RWPE2 (cell line): ENCODE results near the gene SHROOM3.

Experiments used
- ATAC-seq: fragments of 200-7000 bp; cut with Tn5 transposase; 3 replicates; pipeline ENCODE4 v1.9.1; 2021; ENCODE audit warnings: low read depth
- DNase-seq: peaks from one replicate; pipeline ENCODE4 v3.0.0-alpha.2; 2020; ENCODE audit warnings: low spot score
- H3K27ac ChIP-seq: fragments of 450-650 bp; 2 replicates; pipeline ENCODE4 v1.5.1; 2017; ENCODE audit warnings: mild to moderate bottlenecking; ENCODE audit not compliant: poor library complexity, severe bottlenecking
- H3K27me3 ChIP-seq: fragments of 250-450 bp; sonication (Bioruptor Pico); 2 replicates; pipeline ENCODE4 v1.5.1; 2021; ENCODE audit warnings: mild to moderate bottlenecking, moderate library complexity; ENCODE audit not compliant: insufficient read depth, poor library complexity, severe bottlenecking
- H3K36me3 ChIP-seq: fragments of 250-450 bp; sonication (Bioruptor Pico); 2 replicates; pipeline ENCODE4 v1.5.1; 2020; ENCODE audit warnings: low read depth, mild to moderate bottlenecking, moderate library complexity
- H3K4me1 ChIP-seq: fragments of 250-450 bp; sonication (Bioruptor Pico); 2 replicates; pipeline ENCODE4 v1.5.1; 2021; ENCODE audit warnings: mild to moderate bottlenecking, moderate library complexity; ENCODE audit not compliant: insufficient read depth, poor library complexity, severe bottlenecking
- H3K4me3 ChIP-seq: fragments of 250-450 bp; sonication (Bioruptor Pico); 2 replicates; pipeline ENCODE4 v1.5.1; 2021; ENCODE audit warnings: mild to moderate bottlenecking, moderate library complexity; ENCODE audit not compliant: severe bottlenecking
- H3K9me3 ChIP-seq: fragments of 250-450 bp; sonication (Bioruptor Pico); 2 replicates; pipeline ENCODE4 v1.5.1; 2021; ENCODE audit warnings: mild to moderate bottlenecking, moderate library complexity; ENCODE audit not compliant: severe bottlenecking
- TF ChIP-seq, protein P1 (sequence below): fragments of 450-650 bp; IDR thresholded peaks from one replicate; pipeline ENCODE4 v1.5.1; 2017; ENCODE audit warnings: mild to moderate bottlenecking, moderate library complexity; ENCODE audit not compliant: poor library complexity, severe bottlenecking

The SHROOM3 gene

GRCh38 chr4:76762137-76763130 is 327.4 kb downstream of the SHROOM3 start:
- no peak for DNase-seq
- TF ChIP-seq, protein P1, sequence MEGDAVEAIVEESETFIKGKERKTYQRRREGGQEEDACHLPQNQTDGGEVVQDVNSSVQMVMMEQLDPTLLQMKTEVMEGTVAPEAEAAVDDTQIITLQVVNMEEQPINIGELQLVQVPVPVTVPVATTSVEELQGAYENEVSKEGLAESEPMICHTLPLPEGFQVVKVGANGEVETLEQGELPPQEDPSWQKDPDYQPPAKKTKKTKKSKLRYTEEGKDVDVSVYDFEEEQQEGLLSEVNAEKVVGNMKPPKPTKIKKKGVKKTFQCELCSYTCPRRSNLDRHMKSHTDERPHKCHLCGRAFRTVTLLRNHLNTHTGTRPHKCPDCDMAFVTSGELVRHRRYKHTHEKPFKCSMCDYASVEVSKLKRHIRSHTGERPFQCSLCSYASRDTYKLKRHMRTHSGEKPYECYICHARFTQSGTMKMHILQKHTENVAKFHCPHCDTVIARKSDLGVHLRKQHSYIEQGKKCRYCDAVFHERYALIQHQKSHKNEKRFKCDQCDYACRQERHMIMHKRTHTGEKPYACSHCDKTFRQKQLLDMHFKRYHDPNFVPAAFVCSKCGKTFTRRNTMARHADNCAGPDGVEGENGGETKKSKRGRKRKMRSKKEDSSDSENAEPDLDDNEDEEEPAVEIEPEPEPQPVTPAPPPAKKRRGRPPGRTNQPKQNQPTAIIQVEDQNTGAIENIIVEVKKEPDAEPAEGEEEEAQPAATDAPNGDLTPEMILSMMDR = no peak
- Histone ChIP-seq H3K4me1 (no peaks in the 10 kb centered on the region), H3K27me3 (no peaks in the 10 kb centered on the region), H3K4me3 (no peak overlapping the region), H3K36me3 (peaks cover 74% of the 10 kb centered on the region), H3K9me3 (no peaks in the 10 kb centered on the region), H3K27ac (no peak overlapping the region)
- no peak for ATAC-seq

DNA sequence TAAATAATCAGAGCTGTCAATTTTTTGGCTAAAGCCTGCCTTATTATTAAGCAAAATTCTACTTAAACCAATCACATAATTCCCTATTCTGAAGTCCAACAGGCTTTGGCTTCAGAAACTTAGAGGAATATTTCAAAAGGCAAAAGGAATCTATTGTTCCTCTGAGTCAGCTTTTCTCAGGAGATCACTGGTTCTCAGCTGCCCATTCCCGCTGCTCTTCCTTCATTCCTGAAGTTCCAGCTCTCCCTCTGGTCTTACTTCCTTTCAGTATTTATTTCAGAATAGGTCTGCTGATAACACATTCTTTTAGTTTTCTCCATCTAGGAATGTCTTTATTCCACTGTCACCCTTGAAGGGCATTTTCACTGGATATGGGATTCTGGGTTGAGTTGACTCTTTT is 329.2 kb downstream of the SHROOM3 start:
- peaks cover 75% of the 10 kb centered on the region for H3K36me3 ChIP-seq
- TF ChIP-seq, protein P1 = no peak
- H3K27ac ChIP-seq = no peak overlapping the region
- H3K9me3 ChIP-seq = no peaks in the 10 kb centered on the region
- H3K4me3 ChIP-seq = no peak overlapping the region
- no peaks in the 10 kb centered on the region for H3K4me1 ChIP-seq
- no peak for ATAC-seq
- DNase-seq = no peak
- H3K27me3 ChIP-seq = no peaks in the 10 kb centered on the region

GRCh38 chr4:76765473-76766183 is 330.6 kb downstream of the SHROOM3 start:
- Histone ChIP-seq H3K9me3 (no peaks in the 10 kb centered on the region), H3K27me3 (no peaks in the 10 kb centered on the region), H3K4me3 (no peak overlapping the region), H3K36me3 (peaks cover 70% of the 10 kb centered on the region), H3K27ac (no peak overlapping the region), H3K4me1 (no peaks in the 10 kb centered on the region)
- no peak for DNase-seq
- TF ChIP-seq, protein P1 = no peak
- ATAC-seq = no peak

DNA sequence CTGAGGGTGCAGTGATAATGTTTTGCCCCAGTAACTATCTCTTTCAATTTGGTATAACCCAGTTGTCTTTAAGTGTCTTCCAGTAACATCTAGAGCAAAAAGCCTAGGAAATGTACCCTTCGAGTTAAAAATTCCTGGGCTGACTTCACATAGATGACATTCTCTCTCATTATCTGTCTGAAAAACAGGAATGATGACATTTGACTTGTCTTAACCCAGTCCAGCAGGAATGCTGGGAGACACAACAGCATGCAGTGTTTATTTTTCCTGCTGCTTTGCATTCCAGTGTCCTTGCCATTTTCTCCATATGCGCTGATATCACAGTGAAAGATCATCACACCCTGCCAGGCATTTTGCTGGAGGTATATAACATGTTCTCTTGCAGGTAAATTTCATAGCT is 333.0 kb downstream of the SHROOM3 start:
- Histone ChIP-seq H3K27me3 (no peaks in the 10 kb centered on the region), H3K4me3 (no peak overlapping the region), H3K36me3 (peaks cover 69% of the 10 kb centered on the region), H3K4me1 (no peaks in the 10 kb centered on the region), H3K9me3 (no peaks in the 10 kb centered on the region), H3K27ac (no peak overlapping the region)
- ATAC-seq (no peak), DNase-seq (no peak)
- TF ChIP-seq, protein P1 = no peak
